Measurements from ENCODE around the gene CTPS1.

The CTPS1 gene, protein sequence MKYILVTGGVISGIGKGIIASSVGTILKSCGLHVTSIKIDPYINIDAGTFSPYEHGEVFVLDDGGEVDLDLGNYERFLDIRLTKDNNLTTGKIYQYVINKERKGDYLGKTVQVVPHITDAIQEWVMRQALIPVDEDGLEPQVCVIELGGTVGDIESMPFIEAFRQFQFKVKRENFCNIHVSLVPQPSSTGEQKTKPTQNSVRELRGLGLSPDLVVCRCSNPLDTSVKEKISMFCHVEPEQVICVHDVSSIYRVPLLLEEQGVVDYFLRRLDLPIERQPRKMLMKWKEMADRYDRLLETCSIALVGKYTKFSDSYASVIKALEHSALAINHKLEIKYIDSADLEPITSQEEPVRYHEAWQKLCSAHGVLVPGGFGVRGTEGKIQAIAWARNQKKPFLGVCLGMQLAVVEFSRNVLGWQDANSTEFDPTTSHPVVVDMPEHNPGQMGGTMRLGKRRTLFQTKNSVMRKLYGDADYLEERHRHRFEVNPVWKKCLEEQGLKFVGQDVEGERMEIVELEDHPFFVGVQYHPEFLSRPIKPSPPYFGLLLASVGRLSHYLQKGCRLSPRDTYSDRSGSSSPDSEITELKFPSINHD

DNA sequence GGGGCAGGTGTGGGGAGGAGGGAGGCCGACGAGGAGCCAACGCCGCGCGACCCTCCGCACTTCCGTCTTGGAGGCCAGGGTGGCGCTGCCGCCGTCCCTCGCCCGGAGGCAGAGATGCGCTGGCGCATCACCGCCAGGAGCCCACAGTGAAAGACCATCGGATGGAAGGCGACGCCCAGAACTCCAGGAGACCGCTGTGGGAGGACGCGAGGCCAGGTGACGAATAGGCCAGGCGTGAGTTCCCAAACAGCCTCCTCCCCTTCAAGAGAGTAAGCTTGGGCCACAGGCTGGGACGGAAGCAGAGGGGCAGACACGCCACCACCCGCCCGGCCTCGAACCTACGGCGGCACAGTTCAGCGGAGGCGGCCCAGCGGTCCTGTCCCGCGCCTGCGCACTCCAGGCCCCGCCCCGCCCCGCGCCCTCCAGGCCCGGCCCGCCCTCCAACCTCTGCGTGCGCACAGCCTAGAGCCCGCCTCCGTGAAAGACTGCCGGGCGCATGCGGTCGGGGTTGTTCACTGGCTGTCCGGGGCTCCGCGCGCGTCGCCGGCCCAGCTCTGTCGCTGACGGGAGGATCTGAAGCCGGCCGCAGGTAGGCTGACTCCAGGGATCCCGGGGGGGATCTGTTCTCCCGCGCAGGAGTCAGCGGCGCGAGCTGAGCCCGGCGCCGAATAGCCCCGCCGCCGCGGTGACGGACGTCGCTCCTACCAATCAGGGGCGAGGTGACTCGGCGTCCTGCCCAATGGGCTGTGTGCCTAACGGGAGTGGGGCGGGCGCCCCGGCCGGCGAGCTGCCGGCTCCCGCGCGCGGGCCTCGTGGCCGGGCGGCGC, at the start of gene CTPS1:
Gene CTPS1, plus strand, starts transcription at position 456 of the 827 bp plus-strand sequence. CDS start 3,595 bp downstream, outside the sequence.
- DNase-seq: peak; percentile 82 to 100 (median 95)

DNA sequence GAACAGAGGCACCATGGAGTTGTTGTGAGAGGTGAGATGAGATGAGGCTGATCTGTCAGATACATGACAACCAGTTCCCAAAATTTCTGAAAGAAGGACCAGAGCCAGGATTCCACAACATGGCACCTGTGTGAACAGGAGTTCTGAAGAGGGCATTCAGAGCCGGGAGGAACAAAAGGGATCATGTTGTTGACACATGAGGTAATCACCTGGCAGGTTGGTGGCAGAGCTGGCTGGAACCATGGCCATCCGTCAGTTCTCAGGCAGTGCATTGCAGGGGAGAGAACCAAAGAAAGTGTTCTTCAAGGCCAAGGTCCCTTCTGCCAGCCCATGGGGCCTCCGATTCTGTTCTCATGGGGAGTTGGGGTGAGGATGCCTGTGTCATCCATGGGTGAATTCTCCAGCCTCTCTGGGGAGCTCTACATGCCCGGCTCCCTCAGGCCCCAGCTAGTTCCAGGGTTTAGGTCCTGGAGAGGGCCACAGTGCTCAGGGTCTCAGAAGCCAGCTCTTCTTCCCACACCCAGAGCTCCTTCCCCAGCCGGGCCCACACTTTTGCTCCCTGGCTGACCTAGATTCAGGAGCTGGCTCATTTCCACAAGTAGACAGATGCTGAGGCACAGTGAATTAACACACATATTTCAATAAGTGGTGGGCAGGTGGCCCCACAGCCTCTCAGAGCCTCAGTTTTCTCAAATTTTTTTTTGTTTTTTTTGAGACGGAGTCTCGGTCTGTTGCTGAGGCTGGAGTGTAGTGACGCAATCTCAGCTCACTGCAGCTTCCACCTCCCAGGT, 49.1 kb upstream of the CTPS1 start:
- no peak for DNase-seq

DNA sequence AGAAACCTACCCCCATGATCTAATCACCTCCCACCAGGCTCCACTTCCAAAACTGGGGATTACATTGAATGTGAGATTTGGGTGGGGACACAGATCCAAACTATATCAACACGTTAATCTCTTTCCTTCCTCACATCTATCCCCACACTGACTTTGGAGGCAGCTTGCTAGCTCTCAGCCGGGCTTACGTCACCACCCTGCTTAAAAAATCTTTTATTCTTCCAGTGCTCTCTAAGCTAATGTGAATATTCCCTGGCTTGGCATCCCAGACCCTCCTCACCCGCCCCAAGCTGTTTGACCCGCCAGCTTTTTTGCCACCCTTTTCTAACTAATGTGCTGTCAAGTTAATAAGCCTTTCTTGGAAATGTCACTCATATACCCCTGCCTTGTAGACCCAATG, 47.9 kb upstream of the CTPS1 start:
- no peak for DNase-seq

DNA sequence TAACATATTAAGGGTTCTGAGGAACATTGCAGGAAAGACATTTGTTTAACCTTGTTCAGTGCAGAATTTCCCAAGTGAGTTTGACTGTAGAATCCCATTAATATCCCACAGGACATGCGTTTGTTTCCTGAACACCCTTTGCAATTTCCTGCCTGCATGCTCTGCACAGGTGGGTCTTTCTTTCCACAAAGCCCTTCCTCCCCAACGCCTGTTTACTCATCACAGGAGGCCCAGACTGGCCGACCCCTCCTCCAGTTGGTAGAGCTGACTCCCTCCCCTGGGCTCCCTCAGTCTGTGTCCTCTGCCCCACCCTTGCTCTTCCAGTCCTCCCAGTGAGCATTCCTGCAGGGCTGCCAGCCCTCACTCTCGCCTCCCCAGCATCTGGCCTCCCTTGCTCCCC, 47.5 kb upstream of the CTPS1 start:
- DNase-seq: no peak

DNA sequence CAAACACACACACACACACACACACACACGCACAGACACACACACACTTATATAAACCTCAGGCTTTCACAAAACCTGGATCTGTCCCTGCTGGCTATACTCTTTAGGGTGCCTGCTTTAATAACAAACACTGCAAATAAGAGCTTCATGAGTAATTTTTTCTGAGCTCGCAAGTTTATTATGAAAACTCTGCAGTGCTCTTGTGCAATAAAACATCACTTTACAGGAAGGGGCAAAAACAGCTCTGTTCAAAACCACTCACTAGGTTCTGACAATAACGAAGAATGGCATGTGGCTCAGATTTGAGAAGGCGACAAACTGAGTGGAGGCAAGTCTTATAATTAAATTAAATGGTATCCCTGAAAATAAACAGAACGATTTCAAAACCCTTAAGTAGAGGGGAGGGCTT, 42.6 kb upstream of the CTPS1 start:
- no peak for DNase-seq

DNA sequence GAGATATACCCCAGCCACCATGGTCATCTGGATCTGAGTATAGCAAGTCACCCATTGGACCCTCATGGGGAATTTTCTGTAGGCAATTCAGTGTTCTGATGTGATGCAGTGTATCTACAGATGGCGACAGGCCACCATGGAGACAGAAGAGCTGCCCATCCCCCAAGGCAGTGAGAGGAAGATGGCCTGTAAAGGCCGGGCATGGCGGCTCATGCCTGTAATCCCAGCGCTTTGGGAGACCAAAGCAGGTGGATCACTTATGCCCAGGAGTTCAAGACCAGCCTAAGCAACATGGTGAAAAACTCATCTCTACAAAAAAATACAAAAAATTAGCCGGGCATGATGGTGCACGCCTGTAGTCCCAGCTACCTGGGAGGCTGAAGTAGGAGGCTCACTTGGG, 41.1 kb upstream of the CTPS1 start:
- no peak for DNase-seq

DNA sequence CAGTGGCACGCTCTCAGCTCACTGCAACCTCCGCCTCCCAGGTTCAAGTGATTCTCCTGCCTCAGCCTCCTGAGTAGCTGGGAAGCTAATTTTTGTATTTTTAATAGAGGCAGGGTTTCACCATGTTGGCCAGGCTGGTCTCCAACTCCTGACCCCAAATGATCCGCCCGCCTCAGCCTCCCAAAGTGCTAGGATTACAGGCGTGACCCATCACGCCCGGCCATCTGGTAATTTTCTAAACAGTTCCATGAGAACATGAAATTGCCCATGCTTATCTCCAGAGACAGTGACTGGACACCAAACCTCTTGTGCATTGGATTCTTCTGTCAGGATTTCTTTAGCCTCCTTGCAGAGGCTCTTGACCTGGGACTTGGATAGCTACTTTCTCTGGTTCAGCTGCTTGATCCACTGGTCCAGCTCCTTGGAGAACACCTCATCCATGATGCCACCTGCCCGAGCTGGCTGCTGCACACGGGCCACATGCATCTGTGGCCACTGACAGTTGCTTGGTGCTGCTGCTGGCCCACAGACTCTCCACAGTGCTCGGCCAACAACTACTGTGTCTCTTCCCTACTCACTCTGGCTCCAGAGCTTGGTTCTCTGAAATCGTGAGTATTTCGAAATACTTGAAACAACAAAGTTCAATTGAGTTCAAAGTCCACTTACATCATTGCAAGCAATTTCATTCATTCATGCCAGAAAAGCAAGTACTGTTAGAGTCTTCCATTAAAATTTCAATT, 40.0 kb upstream of the CTPS1 start:
- peak in 3 of 51 donors; percentile 10 to 61 (median 26) for DNase-seq

DNA sequence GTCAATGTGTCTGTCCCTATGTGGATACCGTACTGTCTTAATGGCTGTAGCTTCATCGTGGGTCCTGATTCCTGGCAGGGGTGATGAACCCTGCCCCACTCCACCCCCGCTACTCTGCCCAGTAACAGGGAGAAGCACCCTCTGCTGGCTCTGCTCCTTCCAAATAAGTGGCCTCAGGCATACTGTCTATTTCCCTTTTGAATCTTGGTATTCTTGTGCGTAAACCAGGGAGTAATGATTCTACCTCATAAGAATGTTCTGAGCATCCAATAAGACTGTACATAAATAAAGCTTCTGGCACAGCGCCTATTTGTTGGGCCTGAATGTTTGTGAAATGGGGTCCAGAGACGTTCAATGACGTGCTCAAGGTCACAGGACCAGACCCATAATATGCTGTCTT, 35.2 kb upstream of the CTPS1 start:
- DNase-seq: no peak

DNA sequence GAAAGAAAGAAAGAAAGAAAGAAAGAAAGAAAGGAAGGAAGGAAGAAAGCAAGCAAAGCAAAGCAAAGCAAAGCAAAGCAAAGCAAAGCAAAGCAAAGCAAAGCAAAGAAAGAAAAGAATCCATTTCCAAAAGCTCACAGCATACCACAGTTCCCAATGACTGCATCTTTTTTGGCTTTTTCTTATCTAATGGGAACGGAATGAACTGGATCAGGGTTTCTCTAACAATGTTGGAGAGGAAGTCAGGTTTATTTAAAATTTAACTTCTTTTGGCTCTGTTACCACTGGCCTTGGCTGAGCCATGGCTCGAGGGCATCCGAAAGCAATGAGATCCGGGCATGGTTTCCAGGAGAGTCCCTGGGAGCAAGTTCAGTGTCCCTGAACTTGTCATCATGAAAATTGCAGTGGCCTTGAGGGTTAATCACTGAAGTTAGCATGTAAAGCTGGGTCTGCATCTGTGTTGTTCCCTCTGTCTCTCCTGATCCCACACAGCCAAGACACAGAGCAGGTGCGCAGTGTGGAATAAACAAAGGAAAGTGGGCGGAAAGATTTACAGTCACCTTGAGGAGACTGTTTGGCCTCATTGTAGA, 34.6 kb upstream of the CTPS1 start:
- no peak for DNase-seq

DNA sequence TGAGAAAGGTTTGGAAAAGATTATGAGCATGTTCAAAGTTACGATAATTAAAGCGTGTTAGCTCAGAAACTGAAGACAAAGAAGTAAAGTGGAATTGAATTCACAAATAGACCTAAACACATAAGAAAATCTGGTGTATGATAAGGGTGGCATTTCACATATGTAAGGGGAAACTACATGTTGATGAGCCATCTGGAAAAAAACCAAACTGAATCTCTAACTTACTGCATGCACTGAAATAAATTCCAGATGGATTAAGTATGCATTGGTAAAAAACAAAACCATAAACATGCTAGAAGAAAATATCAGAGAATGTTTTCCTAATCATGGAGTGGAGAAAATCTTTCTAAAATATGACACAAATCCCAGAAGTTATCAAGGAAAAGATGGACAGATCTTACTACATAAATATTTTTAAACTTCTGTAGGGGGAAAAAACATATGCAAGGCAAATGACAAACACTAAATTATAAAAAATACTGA, 34.0 kb upstream of the CTPS1 start:
- DNase-seq: no peak

DNA sequence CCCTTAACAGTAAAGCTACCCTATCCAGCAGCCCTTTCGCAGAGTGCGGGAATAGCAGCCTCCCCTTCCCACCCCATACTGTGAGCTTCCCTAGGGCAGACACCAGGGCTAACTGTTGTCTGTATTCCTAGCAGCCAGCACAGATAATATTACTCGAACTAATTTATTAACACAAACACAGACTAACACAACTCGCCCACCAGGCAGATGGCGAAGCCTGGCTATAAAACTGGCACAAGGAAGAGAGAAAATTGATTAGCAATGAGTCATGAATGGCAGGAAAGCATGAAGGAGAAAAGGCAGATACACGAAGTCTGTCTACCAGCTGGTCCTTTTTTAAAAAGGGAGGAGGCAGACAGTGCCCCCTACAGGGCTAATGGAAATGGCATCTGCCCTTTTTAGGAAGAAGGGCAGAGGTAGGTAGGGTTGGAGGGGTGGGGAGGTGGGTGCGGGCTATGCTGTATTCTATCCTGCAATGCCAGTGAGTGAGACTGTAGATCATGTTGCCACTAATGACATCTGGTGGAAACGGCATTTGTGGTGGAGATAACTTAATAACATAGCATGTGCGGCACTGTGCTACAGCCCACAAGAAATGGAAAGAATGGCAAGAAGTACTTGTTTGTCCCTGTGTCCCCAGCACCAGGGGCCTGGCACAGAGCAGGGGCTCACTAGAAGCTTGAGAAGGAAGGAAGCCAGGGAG, 30.6 kb upstream of the CTPS1 start:
- peak in 29 of 51 donors; percentile 1 to 72 (median 20) for DNase-seq

DNA sequence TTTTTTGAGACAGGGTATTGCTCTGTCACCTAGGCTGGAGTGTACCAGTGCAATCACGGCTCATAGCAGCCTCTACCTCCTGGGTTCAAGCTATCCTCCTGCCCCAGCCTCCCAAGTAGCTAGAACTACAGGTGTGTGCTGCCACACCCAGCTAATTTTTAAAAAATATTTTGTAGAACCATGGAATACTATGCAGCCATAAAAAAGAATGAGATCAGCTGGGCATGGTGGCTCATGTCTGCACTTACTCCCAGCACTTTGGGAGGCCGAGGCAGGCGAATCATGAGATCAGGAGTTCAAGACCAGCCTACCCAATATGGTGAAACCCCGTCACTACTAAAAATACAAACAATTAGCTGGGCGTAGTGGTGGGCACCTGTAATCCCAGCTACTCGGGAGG, 29.9 kb upstream of the CTPS1 start:
- no peak for DNase-seq

DNA sequence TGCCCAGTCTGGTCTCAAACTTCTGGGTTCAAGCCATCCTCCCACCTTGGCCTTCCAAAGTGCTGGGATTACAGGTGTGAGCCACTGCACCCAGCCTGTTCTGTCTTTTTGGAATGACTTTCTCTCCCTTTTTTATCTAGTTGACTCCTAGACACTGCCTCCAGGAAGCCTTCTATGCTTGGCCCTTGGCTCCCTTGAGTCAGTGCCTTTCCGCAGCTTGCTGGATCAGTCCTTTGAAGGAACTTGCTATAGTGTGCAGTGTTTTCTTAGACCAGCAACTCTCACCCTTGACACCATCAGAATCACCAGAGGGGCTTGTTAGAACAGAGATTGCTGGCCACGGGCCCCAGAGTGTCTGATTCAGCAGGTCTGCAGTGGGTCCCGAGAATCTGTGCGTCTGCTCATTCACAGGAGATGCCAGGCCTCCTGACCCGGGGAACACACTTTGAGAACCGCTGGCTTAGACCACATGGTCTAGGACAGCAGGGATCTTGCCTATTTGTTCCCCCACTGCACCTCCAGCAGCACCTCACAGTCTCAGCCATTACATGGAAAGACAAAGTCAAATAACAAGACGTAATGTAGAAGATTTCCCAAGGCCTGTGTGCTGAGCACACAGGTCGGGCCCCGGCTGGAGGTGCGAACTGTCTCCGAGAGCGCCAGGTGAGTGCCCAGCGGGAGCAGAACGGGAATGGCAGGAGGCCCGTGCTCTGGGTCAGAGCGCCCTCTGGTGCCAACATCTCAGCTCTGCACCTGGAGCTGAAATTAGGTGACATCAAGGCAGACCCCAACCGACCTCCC, 27.4 kb upstream of the CTPS1 start:
- peak in 50 of 51 donors; percentile 3 to 81 (median 38) for DNase-seq

DNA sequence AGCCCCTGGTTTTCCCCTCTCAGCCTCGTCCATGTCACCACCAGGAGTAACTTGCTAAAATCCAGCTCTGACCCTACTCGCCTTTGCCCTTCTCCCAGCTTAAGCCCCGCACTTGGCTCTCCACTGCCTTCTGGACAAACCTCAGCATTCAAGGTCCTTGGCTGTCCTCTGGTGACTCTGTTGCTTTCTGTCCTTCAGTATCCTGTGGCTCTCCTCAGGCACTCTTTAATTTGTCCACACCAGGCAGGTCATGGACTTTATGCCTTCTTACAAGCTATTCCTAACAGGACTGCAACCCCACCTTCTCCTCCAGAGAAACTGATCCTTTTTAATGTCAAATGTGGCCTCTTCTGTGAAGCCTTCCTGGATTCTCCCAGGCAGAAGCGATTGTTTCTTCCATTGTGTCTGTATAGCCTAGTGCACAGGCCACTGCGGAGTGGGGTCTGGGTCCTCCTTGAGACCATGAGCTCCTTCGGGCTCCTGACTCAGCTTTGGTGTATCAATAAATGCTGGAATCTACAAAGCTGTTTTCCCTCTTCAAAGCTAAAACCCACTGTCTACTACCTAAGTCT, 26.7 kb upstream of the CTPS1 start:
- no peak for DNase-seq

DNA sequence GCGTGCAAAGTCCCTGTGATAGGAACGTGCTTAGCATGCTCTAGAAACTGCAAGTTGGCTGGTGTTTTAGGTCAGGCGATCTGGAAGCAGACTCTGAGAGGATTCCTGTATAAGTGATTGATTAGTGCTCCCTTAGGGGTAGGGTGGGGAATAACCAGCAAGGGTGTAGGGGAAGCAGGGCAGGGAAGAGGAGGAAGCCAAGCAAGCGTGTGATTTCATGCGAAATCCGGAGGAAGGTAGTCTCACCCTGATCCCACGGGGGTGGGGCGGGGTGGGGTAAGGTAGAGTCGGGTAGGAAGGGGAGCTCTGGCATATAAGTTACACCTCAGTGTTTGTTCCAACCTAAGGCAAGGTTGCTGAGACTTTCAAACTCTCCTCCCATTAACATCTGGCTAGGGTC, 24.9 kb upstream of the CTPS1 start:
- no peak for DNase-seq

DNA sequence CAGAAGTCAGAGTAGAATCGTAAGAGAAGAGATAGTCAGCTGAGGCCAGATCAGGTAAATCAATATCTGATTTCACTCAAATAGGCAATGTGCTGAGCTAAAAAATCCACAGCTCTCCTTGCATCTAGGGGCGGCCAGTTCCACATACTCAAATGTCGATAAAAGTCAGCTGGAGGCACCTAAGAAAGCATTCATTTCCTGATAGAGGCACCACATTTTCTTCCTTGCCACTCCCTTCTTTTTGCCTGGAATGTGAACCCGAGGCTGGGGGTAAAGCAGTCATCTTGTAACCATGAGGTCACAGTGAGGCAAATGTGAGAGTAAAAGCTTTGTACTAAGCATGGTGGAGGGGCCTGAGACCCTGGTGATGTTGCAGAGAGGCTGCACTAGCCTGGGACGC, 24.2 kb upstream of the CTPS1 start:
- DNase-seq: no peak

DNA sequence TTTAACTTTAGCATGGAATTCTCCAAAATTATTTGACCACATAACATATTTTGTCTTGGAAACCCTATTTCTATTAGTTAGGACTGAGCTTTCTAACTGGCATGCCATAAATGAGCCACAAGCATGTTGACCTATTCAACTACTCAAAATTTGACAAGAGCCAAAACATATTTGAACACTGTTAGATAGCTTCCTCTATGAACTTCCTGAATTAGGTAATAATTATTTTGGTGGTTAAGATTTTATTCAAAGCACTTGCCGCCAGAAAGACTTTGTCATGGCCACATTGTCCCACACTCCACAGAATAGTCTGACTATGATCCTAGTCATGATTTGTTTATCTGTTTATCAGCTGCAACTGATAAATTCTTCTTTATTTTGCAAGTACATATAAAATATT, 23.1 kb upstream of the CTPS1 start:
- DNase-seq: no peak

DNA sequence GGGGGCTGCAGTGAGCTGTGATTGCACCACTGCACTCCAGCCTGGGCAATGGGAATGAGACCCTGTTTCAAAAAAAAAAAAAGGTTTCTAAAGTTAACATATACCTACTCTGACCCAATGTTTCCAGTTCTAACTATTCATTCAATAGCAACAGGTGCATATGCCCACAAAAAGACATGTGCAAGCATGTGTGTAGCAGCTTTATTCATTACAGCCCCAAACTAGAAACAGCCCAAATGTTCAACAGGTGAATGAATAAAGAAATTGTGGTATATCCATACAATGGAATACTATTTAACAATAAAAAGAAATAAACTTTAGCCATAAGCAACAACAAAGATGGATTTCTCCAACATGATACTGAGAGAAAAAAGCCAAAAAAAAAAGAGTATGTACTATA, 21.3 kb upstream of the CTPS1 start:
- no peak for DNase-seq

Data from hypothalamus (tissue), 51 donors.